Skeletal muscle cell (primary cell): ENCODE measurements around the gene PVRIG.
"Not testable (repeated sequence)": the region's sequence is repeated elsewhere in the genome, so short reads cannot be mapped to it uniquely, and the experiment has no call there.

Experiments used
- DNase-seq: peaks from one replicate; pipeline ENCODE4 v3.0.0-alpha.2; 2010; ENCODE audit warnings: low read depth
- H3K4me3 ChIP-seq: 2 replicates; pipeline ENCODE4 v1.5.1; 2011; ENCODE audit warnings: low read depth, mild to moderate bottlenecking, control low read depth, low read length, moderate library complexity

Gene PVRIG

DNA sequence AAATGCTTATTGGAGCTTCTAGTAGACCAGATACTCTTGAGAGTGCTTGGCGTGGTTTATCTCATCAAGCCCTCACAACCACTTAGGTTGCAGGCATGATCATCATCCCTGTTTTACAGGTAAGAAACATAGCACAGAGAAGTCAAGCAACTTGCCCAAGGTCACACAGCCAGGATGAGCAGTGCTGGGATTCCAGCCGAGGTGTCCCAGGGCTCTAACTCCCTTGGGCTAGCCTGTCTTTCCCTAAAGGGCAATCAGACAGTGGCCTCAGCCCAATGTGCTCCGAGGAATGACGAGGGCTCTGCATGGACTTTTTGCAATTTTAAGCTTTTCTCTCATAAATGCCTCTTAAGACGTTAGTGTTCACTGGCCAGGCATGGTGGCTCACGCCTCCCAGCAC is 47.9 kb downstream of the PVRIG start:
- no peak overlapping the region for H3K4me3 ChIP-seq
- DNase-seq: no peak

GRCh38 chr7:100268882-100269281 is 49.1 kb downstream of the PVRIG start:
- H3K4me3 ChIP-seq, DNase-seq: not testable (repeated sequence)

DNA sequence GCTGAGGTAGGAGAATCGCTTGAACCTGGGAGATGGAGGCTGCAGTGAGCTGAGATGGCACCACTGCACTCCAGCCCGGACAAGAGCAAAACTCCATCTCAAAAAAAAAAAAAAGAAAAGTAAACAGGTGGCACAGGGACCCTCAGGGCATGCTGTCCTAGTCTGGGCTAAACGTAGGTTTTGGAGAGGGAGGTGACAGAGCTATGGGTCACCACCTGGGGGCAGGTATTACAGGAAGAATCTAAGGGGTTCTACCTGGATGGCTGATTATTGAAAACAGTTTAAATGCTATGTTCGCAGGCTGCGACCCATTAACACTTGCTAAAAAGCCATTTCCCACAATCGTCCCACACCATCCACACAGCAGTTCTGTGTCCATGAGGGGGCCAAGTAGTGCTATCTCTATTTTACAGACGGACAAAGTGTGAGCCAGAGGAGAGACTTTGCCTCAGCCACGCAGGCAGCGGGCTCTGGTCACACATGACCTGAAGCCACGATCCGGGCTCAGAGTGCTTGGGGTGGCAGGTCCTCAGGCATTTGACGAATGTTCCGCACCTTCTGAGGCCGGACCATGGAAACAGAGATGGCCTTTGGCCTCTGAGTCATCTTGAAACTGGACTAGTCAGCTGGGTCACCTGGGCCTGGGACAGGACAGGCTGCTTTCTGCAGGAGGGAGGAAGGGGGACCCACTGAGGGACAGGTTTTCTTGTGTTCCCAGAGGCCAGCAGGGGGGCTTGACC is 49.7 kb downstream of the PVRIG start:
- not testable (repeated sequence) for DNase-seq, H3K4me3 ChIP-seq

GRCh38 chr7:100270046-100270918 is 50.5 kb downstream of the PVRIG start:
- DNase-seq, H3K4me3 ChIP-seq: not testable (repeated sequence)
